Breast epithelium (tissue), 4 donors: ENCODE results near the gene TRAPPC5. TPM values are rescaled to one million over a fixed set of nuclear protein-coding genes. Genes with fewer than 3 reads are reported as not detected.

ENCODE experiments used
- DNase-seq, 2 donors: peaks; one replicate each; pipeline ENCODE4 v3.0.0-alpha.2; 2019; ENCODE audit warnings: low spot score in 2 of 2
- H3K27ac ChIP-seq, 2 donors: fragments of 200-600 bp; sonication (generic) in 1 of 2; one replicate each; pipeline ENCODE4 v1.5.1; 2016 to 2019; ENCODE audit warnings: mild to moderate bottlenecking in 1 of 2
- H3K27me3 ChIP-seq, 2 donors: fragments of 200-600 bp; sonication (generic) in 1 of 2; one replicate each; pipeline versions ENCODE4 v1.5.1 to v1.6.0; 2017 to 2019; ENCODE audit warnings: control low read depth in 1 of 2, mild to moderate bottlenecking in 1 of 2
- H3K36me3 ChIP-seq: fragments of 200-600 bp; one replicate; pipeline ENCODE4 v1.5.1; 2019
- H3K4me1 ChIP-seq, 2 donors: fragments of 200-600 bp; sonication (generic); one replicate each; pipeline ENCODE4 v1.5.1; 2016 to 2019; ENCODE audit warnings: control low read depth in 1 of 2
- H3K4me3 ChIP-seq, 3 donors: fragments of 200-600 bp; sonication (generic); 1 replicate in 2 of 3; 2 replicates in 1 of 3; pipeline ENCODE4 v1.5.1; 2016 to 2019; ENCODE audit warnings: mild to moderate bottlenecking in 3 of 3, moderate library complexity in 2 of 3
- H3K9me3 ChIP-seq, 2 donors: fragments of 200-600 bp; sonication (generic) in 1 of 2; one replicate each; pipeline ENCODE4 v1.5.1; 2016 to 2019; ENCODE audit warnings: control low read depth in 1 of 2
- POLR2A ChIP-seq: fragments of 450-650 bp; IDR thresholded peaks from one replicate; pipeline ENCODE4 v1.6.1; 2016; ENCODE audit warnings: antibody characterized with exemption, mild to moderate bottlenecking, moderate library complexity
- POLR2AphosphoS5 ChIP-seq, 3 donors: sonication (generic); formaldehyde crosslinking; IDR thresholded peaks; one replicate each; pipeline ENCODE4 v1.6.1; 2017; ENCODE audit warnings: antibody characterized with exemption in 3 of 3
- intact Hi-C: fragments of 100-400 bp; cut with DNase I; formaldehyde crosslinking; loops from one replicate; pipeline ENCODE4 v1.15.1; 2023; ENCODE audit warnings: low total_unique reads
- total RNA-seq, 3 donors: library from RNA; depleted of rRNA; stranded (reverse); fragments of >200 nt; gene quantifications; one replicate each; pipeline ENCODE4 v1.1.0, GENCODE V29; 2016
- TF ChIP-seq, protein P1 (sequence below), 3 donors: fragments of 450-650 bp; IDR thresholded peaks; one replicate each; pipeline ENCODE4 v1.5.1; 2016 to 2017; ENCODE audit warnings: antibody characterized with exemption in 3 of 3, mild to moderate bottlenecking in 3 of 3, moderate library complexity in 3 of 3

Gene TRAPPC5
- total RNA-seq, 3 donors from 2014 or later: 34.7 to 84.0 (median 62.6) TPM

DNA sequence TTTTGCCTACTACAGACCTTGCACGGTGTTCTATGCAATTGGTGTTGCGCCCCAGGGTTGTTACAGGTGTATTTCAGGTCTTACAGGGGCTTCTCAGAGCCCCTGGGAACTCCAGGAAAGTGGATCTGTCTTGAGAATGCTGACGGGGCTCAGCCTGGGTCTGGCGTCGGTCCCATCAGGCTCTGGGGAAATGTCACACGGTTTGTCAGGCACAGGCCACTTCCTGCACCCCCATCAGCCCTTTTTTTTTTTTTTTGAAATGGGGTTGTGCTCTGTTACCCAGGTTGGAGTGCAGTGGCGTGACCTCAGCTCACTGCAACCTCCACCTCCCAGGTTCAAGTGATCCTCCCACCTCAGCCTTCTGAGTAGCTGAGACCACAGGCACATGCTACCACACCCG is 38.0 kb downstream of the TRAPPC5 start:
- H3K9me3 ChIP-seq: peaks cover 6 to 7% of the 10 kb centered on the region in 2 donors
- H3K27ac ChIP-seq: no peak overlapping the region
- H3K4me3 ChIP-seq: no peak overlapping the region
- TF ChIP-seq, protein P1, sequence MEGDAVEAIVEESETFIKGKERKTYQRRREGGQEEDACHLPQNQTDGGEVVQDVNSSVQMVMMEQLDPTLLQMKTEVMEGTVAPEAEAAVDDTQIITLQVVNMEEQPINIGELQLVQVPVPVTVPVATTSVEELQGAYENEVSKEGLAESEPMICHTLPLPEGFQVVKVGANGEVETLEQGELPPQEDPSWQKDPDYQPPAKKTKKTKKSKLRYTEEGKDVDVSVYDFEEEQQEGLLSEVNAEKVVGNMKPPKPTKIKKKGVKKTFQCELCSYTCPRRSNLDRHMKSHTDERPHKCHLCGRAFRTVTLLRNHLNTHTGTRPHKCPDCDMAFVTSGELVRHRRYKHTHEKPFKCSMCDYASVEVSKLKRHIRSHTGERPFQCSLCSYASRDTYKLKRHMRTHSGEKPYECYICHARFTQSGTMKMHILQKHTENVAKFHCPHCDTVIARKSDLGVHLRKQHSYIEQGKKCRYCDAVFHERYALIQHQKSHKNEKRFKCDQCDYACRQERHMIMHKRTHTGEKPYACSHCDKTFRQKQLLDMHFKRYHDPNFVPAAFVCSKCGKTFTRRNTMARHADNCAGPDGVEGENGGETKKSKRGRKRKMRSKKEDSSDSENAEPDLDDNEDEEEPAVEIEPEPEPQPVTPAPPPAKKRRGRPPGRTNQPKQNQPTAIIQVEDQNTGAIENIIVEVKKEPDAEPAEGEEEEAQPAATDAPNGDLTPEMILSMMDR (IDR thresholded peaks at IDR 0.05): no peak
- TF ChIP-seq POLR2AphosphoS5 (IDR thresholded peaks at IDR 0.05) (no peak), POLR2A (no peak)
- DNase-seq: no peak
- H3K4me1 ChIP-seq: no peaks in the 10 kb centered on the region
- intact Hi-C loops: no loop called here
- H3K36me3 ChIP-seq: no peaks in the 10 kb centered on the region
- H3K27me3 ChIP-seq: no peaks in the 10 kb centered on the region

- intact Hi-C loops: no loop called here
- no peak overlapping the region for H3K27ac ChIP-seq
- no peak overlapping the region for H3K4me3 ChIP-seq
- no peak for DNase-seq
- H3K9me3 ChIP-seq: peaks cover 6 to 7% of the 10 kb centered on the region in 2 donors
- no peaks in the 10 kb centered on the region for H3K36me3 ChIP-seq
- H3K4me1 ChIP-seq: no peaks in the 10 kb centered on the region
- no peak for TF ChIP-seq POLR2AphosphoS5 (IDR thresholded peaks at IDR 0.05)
- TF ChIP-seq POLR2A: no peak
- TF ChIP-seq, protein P1 (IDR thresholded peaks at IDR 0.05): no peak
- no peaks in the 10 kb centered on the region for H3K27me3 ChIP-seq
Measured at GRCh38 chr19:7720351-7720750, 39.7 kb downstream of the TRAPPC5 start.

DNA sequence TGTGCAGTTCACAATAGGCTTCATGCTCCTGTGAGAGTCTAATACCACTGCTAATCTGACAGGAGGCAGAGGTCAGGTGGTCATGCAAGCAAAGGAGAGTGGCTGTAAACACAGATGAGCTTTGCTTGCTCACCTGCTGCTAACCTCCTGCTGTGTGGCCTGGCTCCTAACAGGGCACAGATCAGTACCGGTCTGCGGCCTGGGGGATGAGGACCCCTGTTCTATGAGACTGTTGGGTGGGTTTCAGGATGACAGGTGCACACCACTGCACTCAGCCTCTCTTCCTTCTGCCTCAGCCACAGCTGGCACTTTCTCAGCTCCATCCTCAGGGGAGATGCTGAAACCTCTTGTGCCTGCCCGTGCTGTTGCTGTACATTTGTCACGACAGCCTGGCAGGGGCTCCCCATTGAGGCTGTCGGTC is 41.6 kb downstream of the TRAPPC5 start:
- TF ChIP-seq, protein P1 (IDR thresholded peaks at IDR 0.05): no peak
- Histone ChIP-seq H3K27me3 (peaks cover 0 to 2% of the 10 kb centered on the region in 2 donors), H3K36me3 (no peaks in the 10 kb centered on the region), H3K9me3 (peaks cover 0 to 6% of the 10 kb centered on the region in 2 donors), H3K4me3 (no peak overlapping the region), H3K4me1 (no peaks in the 10 kb centered on the region), H3K27ac (no peak overlapping the region)
- no peak for DNase-seq
- intact Hi-C loops: no loop called here

DNA sequence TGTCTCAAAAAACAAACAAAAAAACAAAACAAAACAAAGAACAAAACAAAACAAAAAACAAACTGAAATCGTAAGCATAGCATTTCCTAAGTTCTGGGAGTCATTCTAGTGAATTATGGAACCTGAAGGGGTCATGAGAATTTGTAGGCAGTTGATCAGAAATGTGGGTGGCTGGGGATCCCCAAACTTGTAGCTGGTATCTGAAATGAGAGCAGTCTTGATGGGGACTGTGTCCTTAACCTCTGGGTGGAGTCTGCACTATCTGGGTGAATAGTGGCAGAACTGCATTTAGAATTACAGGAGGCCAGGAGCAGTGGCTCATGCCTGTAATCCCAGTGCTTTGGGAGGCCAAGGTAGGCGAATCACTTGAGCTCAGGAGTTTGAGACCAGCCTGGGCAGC is 45.2 kb downstream of the TRAPPC5 start:
- intact Hi-C loops: no loop called here
- H3K27me3 ChIP-seq: peaks cover 5 to 37% of the 10 kb centered on the region in 2 donors
- no peak overlapping the region for H3K27ac ChIP-seq
- TF ChIP-seq POLR2AphosphoS5 (IDR thresholded peaks at IDR 0.05) (no peak), POLR2A (no peak)
- TF ChIP-seq, protein P1 (IDR thresholded peaks at IDR 0.05): no peak
- H3K9me3 ChIP-seq: no peaks in the 10 kb centered on the region
- H3K4me1 ChIP-seq: no peaks in the 10 kb centered on the region
- DNase-seq: no peak
- no peak overlapping the region for H3K4me3 ChIP-seq
- H3K36me3 ChIP-seq: no peaks in the 10 kb centered on the region

GRCh38 chr19:7729211-7729610 is 48.6 kb downstream of the TRAPPC5 start:
- DNase-seq: no peak
- intact Hi-C loops: no loop called here

More at GRCh38 chr19:7729211-7729610, 48.6 kb downstream of the TRAPPC5 start:
- TF ChIP-seq POLR2A: no peak
- TF ChIP-seq, protein P1 (IDR thresholded peaks at IDR 0.05): no peak
- TF ChIP-seq POLR2AphosphoS5 (IDR thresholded peaks at IDR 0.05): no peak
- Histone ChIP-seq H3K36me3 (no peaks in the 10 kb centered on the region), H3K9me3 (no peaks in the 10 kb centered on the region), H3K27me3 (peaks cover 5 to 55% of the 10 kb centered on the region in 2 donors), H3K4me3 (no peak overlapping the region), H3K4me1 (no peaks in the 10 kb centered on the region), H3K27ac (no peak overlapping the region)
